Activated T-helper 1 cell treated with anti-CD3 and anti-CD28 coated beads, Interleukin-12 subunit alpha, Interleukin-12 subunit beta, Interleukin-2, Interleukin-4 antibody, amounts not matched to agents 30 ng/mL and 10 ng/mL and 1 ng/mL, durations not matched to agents 14 hours and 24 hours and 36 hours (primary cell): Measurements from ENCODE around the gene LFNG. TPM values are rescaled to one million over a fixed set of nuclear protein-coding genes. Genes with fewer than 3 reads are reported as not detected.
"Not testable (repeated sequence)": the region's sequence is repeated elsewhere in the genome, so short reads cannot be mapped to it uniquely, and the experiment has no call there.

ENCODE experiments used
- DNase-seq: peaks from one replicate; pipeline ENCODE4 v3.0.0; 2021; ENCODE audit warnings: low spot score
- H3K27ac Mint-ChIP-seq: one replicate; pipeline ENCODE4 v1.8.0; 2021; ENCODE audit warnings: mild to moderate bottlenecking, mixed read lengths
- H3K27me3 Mint-ChIP-seq: one replicate; pipeline ENCODE4 v1.8.0; 2022; ENCODE audit warnings: mild to moderate bottlenecking, moderate library complexity, mixed read lengths; ENCODE audit not compliant: insufficient read depth
- H3K36me3 Mint-ChIP-seq: one replicate; pipeline ENCODE4 v1.8.0; 2021; ENCODE audit warnings: low read depth, mixed read lengths
- H3K4me1 Mint-ChIP-seq: one replicate; pipeline ENCODE4 v1.8.0; 2021; ENCODE audit warnings: low read depth, mixed read lengths
- H3K4me3 Mint-ChIP-seq: one replicate; pipeline ENCODE4 v1.8.0; 2021; ENCODE audit warnings: mild to moderate bottlenecking, moderate library complexity, mixed read lengths
- H3K9me3 Mint-ChIP-seq: one replicate; pipeline ENCODE4 v1.8.0; 2021; ENCODE audit warnings: mixed read lengths
- intact Hi-C: fragments of 100-400 bp; cut with micrococcal nuclease; formaldehyde crosslinking; loops from one replicate; pipeline ENCODE4 v1.15.1; 2024
- total RNA-seq: library from RNA; stranded (reverse); gene quantifications from 2 replicates; pipeline ENCODE4 v1.2.3, GENCODE V29; 2022

Gene LFNG
- total RNA-seq, 1 donor from 2014 or later: 34.9 TPM

- Mint-ChIP-seq H3K9me3 (no peaks in the 10 kb centered on the region), H3K36me3 (peaks cover 18% of the 10 kb centered on the region), H3K27me3 (no peaks in the 10 kb centered on the region), H3K4me3 (no peak overlapping the region), H3K27ac (no peak overlapping the region), H3K4me1 (no peaks in the 10 kb centered on the region)
- DNase-seq: no peak
- intact Hi-C loops: no loop called here
These were observed 26.3 kb downstream of the LFNG start for GRCh38 chr7:2545746-2546425.

- no peak overlapping the region for H3K27ac Mint-ChIP-seq
- H3K36me3 Mint-ChIP-seq: peaks cover 21% of the 10 kb centered on the region
- intact Hi-C loops: no loop called here
- H3K4me3 Mint-ChIP-seq: no peak overlapping the region
- H3K4me1 Mint-ChIP-seq: no peaks in the 10 kb centered on the region
- H3K27me3 Mint-ChIP-seq: no peaks in the 10 kb centered on the region
- no peak for DNase-seq
- H3K9me3 Mint-ChIP-seq: no peaks in the 10 kb centered on the region
These were observed 27.4 kb downstream of the LFNG start for GRCh38 chr7:2546776-2547586.

- intact Hi-C loops: loop anchor here (10.0 kb wide), 2 partner anchors 293 to 977 kb away; partner anchors contain the start of genes GNA12 and PSMG3
- peaks cover 14% of the 10 kb centered on the region for H3K4me1 Mint-ChIP-seq
- no peak overlapping the region for H3K27ac Mint-ChIP-seq
- no peak for DNase-seq
- no peaks in the 10 kb centered on the region for H3K27me3 Mint-ChIP-seq
- peaks cover 30% of the 10 kb centered on the region for H3K36me3 Mint-ChIP-seq
- no peaks in the 10 kb centered on the region for H3K9me3 Mint-ChIP-seq
- no peak overlapping the region for H3K4me3 Mint-ChIP-seq
These were observed 31.8 kb downstream of the LFNG start for GRCh38 chr7:2551418-2551817.

GRCh38 chr7:2553108-2553507 lies 33.5 kb downstream of the LFNG start:
- H3K4me1 Mint-ChIP-seq: peaks cover 19% of the 10 kb centered on the region
- H3K4me3 Mint-ChIP-seq: peak overlapping the region; percentile 69
- peak overlapping the region; percentile 24 for H3K27ac Mint-ChIP-seq
- intact Hi-C loops: loop anchor here (10.0 kb wide), 2 partner anchors 292 to 978 kb away; partner anchors contain the start of genes GNA12 and PSMG3
- no peaks in the 10 kb centered on the region for H3K9me3 Mint-ChIP-seq
- peaks cover 25% of the 10 kb centered on the region for H3K36me3 Mint-ChIP-seq
- DNase-seq: no peak
- H3K27me3 Mint-ChIP-seq: no peaks in the 10 kb centered on the region

- no peak for DNase-seq
- Mint-ChIP-seq H3K9me3 (no peaks in the 10 kb centered on the region), H3K27ac (peak overlapping the region; percentile 86), H3K4me3 (peak overlapping the region; percentile 91), H3K27me3 (no peaks in the 10 kb centered on the region), H3K4me1 (peaks cover 19% of the 10 kb centered on the region), H3K36me3 (peaks cover 24% of the 10 kb centered on the region)
- intact Hi-C loops: loop anchor here (2.0 to 10.0 kb wide), 3 partner anchors 77 to 979 kb away; partner anchors contain the start of genes GNA12, GRIFIN and PSMG3
These were observed 34.4 kb downstream of the LFNG start for GRCh38 chr7:2553831-2554581.

- Mint-ChIP-seq H3K36me3 (peaks cover 21% of the 10 kb centered on the region), H3K4me1 (peaks cover 19% of the 10 kb centered on the region), H3K4me3 (peak overlapping the region; percentile 91), H3K9me3 (no peaks in the 10 kb centered on the region), H3K27me3 (no peaks in the 10 kb centered on the region), H3K27ac (peak overlapping the region; percentile 86)
- no peak for DNase-seq
- intact Hi-C loops: loop anchor here (1.0 to 10.0 kb wide), 11 partner anchors 24 to 980 kb away; partner anchors contain the start of genes CHST12, EIF3B, GNA12 and GRIFIN
These were observed 35.1 kb downstream of the LFNG start for GRCh38 chr7:2554661-2555111.

GRCh38 chr7:2555121-2556052 lies 35.8 kb downstream of the LFNG start, which contains the start of gene BRAT1:
TSS of gene BRAT1 (minus strand) at chr7:2555524. CDS start at chr7:2554431, 1,093 bp downstream.
- Mint-ChIP-seq H3K27me3 (no peaks in the 10 kb centered on the region), H3K4me3 (peak within 1 kb of the TSS; percentile 91)

GRCh38 chr7:2558629-2559282 lies 39.2 kb downstream of the LFNG start, which contains the start of gene IQCE:
TSS of gene IQCE (plus strand) at chr7:2558979. CDS start at chr7:2559182, 203 bp downstream.
- H3K9me3 Mint-ChIP-seq: no peaks in the 10 kb centered on the region
- H3K27me3 Mint-ChIP-seq: no peaks in the 10 kb centered on the region
- H3K4me1 Mint-ChIP-seq: peaks cover 28% of the 10 kb centered on the region
- no peak within 1 kb of the TSS for H3K27ac Mint-ChIP-seq
- H3K4me3 Mint-ChIP-seq: peak within 1 kb of the TSS; percentile 78
- DNase-seq: peak; percentile 93
- H3K36me3 Mint-ChIP-seq: peaks cover 3% of the 10 kb centered on the region
- intact Hi-C loops: loop anchor here (1.0 to 10.0 kb wide), 6 partner anchors 50 to 984 kb away; partner anchors contain the start of genes GNA12, PSMG3, SNX8 and TTYH3

More at GRCh38 chr7:2555121-2556052, 35.8 kb downstream of the LFNG start, which contains the start of gene BRAT1:
- Mint-ChIP-seq H3K27ac (peak within 1 kb of the TSS; percentile 86), H3K36me3 (peaks cover 20% of the 10 kb centered on the region), H3K4me1 (peaks cover 25% of the 10 kb centered on the region), H3K9me3 (no peaks in the 10 kb centered on the region)
- intact Hi-C loops: loop anchor here (1.0 to 10.0 kb wide), 11 partner anchors 25 to 981 kb away; partner anchors contain the start of genes CHST12, EIF3B, GNA12 and GRIFIN
- DNase-seq: peak; percentile 87

- no peaks in the 10 kb centered on the region for H3K9me3 Mint-ChIP-seq
- H3K27ac Mint-ChIP-seq: no peak overlapping the region
- peaks cover 21% of the 10 kb centered on the region for H3K4me1 Mint-ChIP-seq
- H3K4me3 Mint-ChIP-seq: peak overlapping the region; percentile 78
- peak; percentile 24 for DNase-seq
- H3K27me3 Mint-ChIP-seq: no peaks in the 10 kb centered on the region
- no peaks in the 10 kb centered on the region for H3K36me3 Mint-ChIP-seq
- intact Hi-C loops: loop anchor here (1.0 to 10.0 kb wide), 5 partner anchors 72 to 985 kb away; partner anchors contain the start of genes GNA12, PSMG3, SNX8 and TTYH3
These were observed 39.8 kb downstream of the LFNG start for GRCh38 chr7:2559283-2559950.

GRCh38 chr7:2563955-2564354 lies 44.4 kb downstream of the LFNG start:
- intact Hi-C loops, H3K27ac Mint-ChIP-seq, H3K4me3 Mint-ChIP-seq, H3K27me3 Mint-ChIP-seq, DNase-seq, H3K9me3 Mint-ChIP-seq: not testable (repeated sequence)
- Mint-ChIP-seq H3K36me3 (peaks cover 10% of the 10 kb centered on the region), H3K4me1 (peaks cover 20% of the 10 kb centered on the region)
